ENCODE data around the gene ABCA4. TPM values are rescaled to one million over a fixed set of nuclear protein-coding genes. Genes with fewer than 3 reads are reported as not detected.

ABCA4 gene
- total RNA-seq, 1 experiment from 2014 or later: 0.09 TPM

- ChIA-PET CTCF (interaction anchor here (1.5 kb wide), 1 partner anchor 16 kb away, joined by 5 read pairs; no protein-coding TSS in a partner anchor), POLR2A (no interaction called here)
- no peak overlapping the region for H3K27ac Mint-ChIP-seq
These were observed 156.2 kb downstream of the ABCA4 start for GRCh38 chr1:93964777-93965200.

GRCh38 chr1:93964096-93964776, 156.7 kb downstream of the ABCA4 start:
- Mint-ChIP-seq H3K4me1 (0 out of 2 replicates have a peak, but pooled peaks cover 4% of the 10 kb centered on the region), H3K27ac (no peak overlapping the region), H3K36me3 (no peaks in the 10 kb centered on the region), H3K4me3 (no peak overlapping the region), H3K9me3 (no peaks in the 10 kb centered on the region), H3K27me3 (ENCODE audit: low read depth) (peaks cover 4% of the 10 kb centered on the region)
- TF ChIP-seq OVOL2 (CRISPR knock-in tag; IDR thresholded peaks at IDR 0.05; ENCODE audit: borderline replicate concordance) (no peak), E2F5 (CRISPR knock-in tag; IDR thresholded peaks at IDR 0.05) (no peak), CREB1 (CRISPR knock-in tag; IDR thresholded peaks at IDR 0.05) (no peak), ZNF121 (CRISPR knock-in tag; IDR thresholded peaks at IDR 0.05) (no peak), ETV6 (CRISPR knock-in tag; IDR thresholded peaks at IDR 0.05) (no peak), CDX4 (CRISPR knock-in tag; IDR thresholded peaks at IDR 0.05; ENCODE audit: borderline replicate concordance) (no peak), ERG (CRISPR knock-in tag; IDR thresholded peaks at IDR 0.05) (no peak), ZNF396 (CRISPR knock-in tag; IDR thresholded peaks at IDR 0.05; ENCODE audit: borderline replicate concordance) (no peak), ZNF425 (CRISPR knock-in tag; conservative IDR thresholded peaks at IDR 0.05) (no peak), ZNF138 (CRISPR knock-in tag; conservative IDR thresholded peaks at IDR 0.05) (no peak), ZBTB43 (CRISPR knock-in tag; IDR thresholded peaks at IDR 0.05) (no peak), AR (CRISPR knock-in tag; IDR thresholded peaks at IDR 0.05) (no peak)
- ATAC-seq (no peak), DNase-seq (ENCODE audit: low spot score) (no peak)
- ChIA-PET CTCF (interaction anchor here (1.5 kb wide), 1 partner anchor 16 kb away, joined by 5 read pairs; no protein-coding TSS in a partner anchor), POLR2A (interaction anchor here (0.6 kb wide), 2 partner anchors 11 to 17 kb away, joined by 3 read pairs; no protein-coding TSS in a partner anchor)

More at GRCh38 chr1:93964777-93965200, 156.2 kb downstream of the ABCA4 start:
- Mint-ChIP-seq H3K36me3 (no peaks in the 10 kb centered on the region), H3K4me3 (no peak overlapping the region), H3K4me1 (0 out of 2 replicates have a peak, but pooled peaks cover 4% of the 10 kb centered on the region), H3K27me3 (ENCODE audit: low read depth) (peaks cover 4% of the 10 kb centered on the region), H3K9me3 (no peaks in the 10 kb centered on the region)
- no peak for DNase-seq (ENCODE audit: low spot score)
- TF ChIP-seq GABPB1 (CRISPR knock-in tag; IDR thresholded peaks at IDR 0.05) (peak; percentile 96), CREM (CRISPR knock-in tag; IDR thresholded peaks at IDR 0.05) (no peak)
- no peak for ATAC-seq

All from WTC11 (cell line).